GM21526 (cell line): ENCODE measurements around the gene PCNT.
"Not testable (repeated sequence)": the region's sequence is repeated elsewhere in the genome, so short reads cannot be mapped to it uniquely, and the experiment has no call there.

Experiments
- ATAC-seq: cut with Tn5 transposase; IDR thresholded peaks from one replicate; pipeline ENCODE4 v1.9.1; 2021; ENCODE audit warnings: moderate library complexity; ENCODE audit not compliant: unreplicated experiment, low FRiP score

The PCNT gene

GRCh38 chr21:46355161-46356004 is 31.4 kb downstream of the PCNT start:
- ATAC-seq = no peak

- no peak for ATAC-seq
Observed at GRCh38 chr21:46356005-46356338, 32.0 kb downstream of the PCNT start.

- peak; percentile 45 for ATAC-seq
Observed at GRCh38 chr21:46356494-46357334, 32.8 kb downstream of the PCNT start.

- ATAC-seq = peak; percentile 23
Observed at GRCh38 chr21:46357335-46357604, 33.3 kb downstream of the PCNT start.

GRCh38 chr21:46357684-46358425 is 33.9 kb downstream of the PCNT start:
- no peak for ATAC-seq

GRCh38 chr21:46361176-46361575 is 37.2 kb downstream of the PCNT start:
- ATAC-seq = no peak

- no peak for ATAC-seq
Observed at GRCh38 chr21:46361935-46362334, 38.0 kb downstream of the PCNT start.

- no peak for ATAC-seq
Observed at GRCh38 chr21:46362946-46363345, 39.0 kb downstream of the PCNT start.

GRCh38 chr21:46363698-46364097 is 39.7 kb downstream of the PCNT start:
- no peak for ATAC-seq

GRCh38 chr21:46366091-46366490 is 42.1 kb downstream of the PCNT start:
- no peak for ATAC-seq

- no peak for ATAC-seq
Observed at GRCh38 chr21:46366561-46366960, 42.6 kb downstream of the PCNT start.

- ATAC-seq = no peak
Observed at GRCh38 chr21:46366966-46367365, 43.0 kb downstream of the PCNT start.

- no peak for ATAC-seq
Observed at GRCh38 chr21:46368533-46369285, 44.8 kb downstream of the PCNT start.

- ATAC-seq = no peak
Observed at GRCh38 chr21:46369520-46370235, 45.7 kb downstream of the PCNT start.

GRCh38 chr21:46371204-46372013 is 47.5 kb downstream of the PCNT start:
- ATAC-seq = no peak

GRCh38 chr21:46372014-46372485 is 48.1 kb downstream of the PCNT start:
- ATAC-seq = no peak

GRCh38 chr21:46372947-46373346 is 49.0 kb downstream of the PCNT start:
- ATAC-seq = not testable (repeated sequence)

GRCh38 chr21:46374761-46375389 is 50.9 kb downstream of the PCNT start:
- ATAC-seq = no peak
